ENCODE data around the gene SLC16A1.
"Not testable (repeated sequence)": the region's sequence is repeated elsewhere in the genome, so short reads cannot be mapped to it uniquely, and the experiment has no call there.

SLC16A1 gene

GRCh38 chr1:112955773-112956543, at the start of gene SLC16A1:
Gene SLC16A1 (minus strand): TSS chr1:112956196. CDS start chr1:112929308, 26,888 bp downstream.
- peak; percentile 88 to 89 for DNase-seq (ENCODE audit: low read depth in 2 of 2)

DNA sequence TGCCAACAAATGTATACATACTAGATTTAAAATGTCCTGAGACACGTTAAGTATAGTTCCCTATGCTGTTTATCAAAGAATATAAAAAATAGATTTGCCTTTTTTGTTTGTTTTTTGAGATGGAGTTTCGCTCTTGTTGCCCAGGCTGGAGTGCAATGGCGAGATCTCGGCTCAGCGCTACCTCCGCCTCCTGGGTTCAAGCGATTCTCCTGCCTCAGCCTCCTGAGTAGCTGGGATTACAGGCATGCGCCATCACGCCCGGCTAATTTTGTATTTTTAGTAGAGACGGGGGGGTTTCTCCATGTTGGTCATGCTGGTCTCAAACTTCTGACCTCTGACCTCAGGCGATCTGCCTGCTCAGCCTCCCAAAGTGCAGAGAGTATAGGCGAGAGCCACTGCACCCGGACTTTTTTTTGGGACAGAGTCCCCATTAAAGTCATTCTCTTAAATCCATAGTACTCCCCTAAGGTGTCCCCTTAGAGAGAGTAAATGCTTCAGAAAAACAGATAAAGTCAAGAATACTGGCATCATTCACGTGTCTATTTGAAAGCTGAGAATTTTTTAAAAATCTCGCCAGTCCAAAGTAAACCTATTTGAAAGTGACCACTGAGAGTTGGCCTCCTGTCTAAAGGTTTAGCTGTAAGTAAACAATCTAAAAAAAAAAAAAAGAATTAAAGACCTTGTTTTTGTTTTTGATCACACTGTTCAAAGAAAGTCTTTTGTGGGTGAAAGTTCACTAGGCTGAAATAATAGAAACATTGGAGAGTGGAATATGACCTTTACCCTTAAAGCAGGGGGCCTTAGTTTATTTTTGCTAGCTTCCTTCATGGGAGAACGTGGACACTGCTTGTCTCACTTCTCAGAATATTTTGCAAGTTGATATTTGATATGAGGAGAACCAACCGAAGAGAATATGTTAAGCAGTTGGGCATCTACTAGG, 48.0 kb upstream of the SLC16A1 start:
- DNase-seq (ENCODE audit: low read depth in 2 of 2) = no peak

DNA sequence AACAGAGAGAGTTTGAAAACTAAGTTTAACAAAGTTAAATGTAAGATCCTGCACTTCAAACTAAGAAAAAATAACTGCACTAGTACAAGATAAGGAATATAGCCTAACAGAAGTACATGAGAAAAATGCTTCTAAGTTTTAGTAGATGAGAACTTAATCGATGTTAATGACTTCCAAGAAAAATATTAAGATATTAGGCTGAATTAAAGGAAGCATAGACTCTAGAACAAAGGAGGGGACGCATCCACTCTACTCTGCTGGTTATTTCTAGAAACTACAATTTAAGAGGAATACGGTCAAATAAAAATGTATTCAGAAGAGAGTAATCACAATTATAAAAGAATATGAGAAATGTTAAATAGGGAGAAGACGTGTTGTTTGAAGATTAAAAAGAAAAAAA, 46.3 kb upstream of the SLC16A1 start:
- no peak for DNase-seq (ENCODE audit: low read depth in 2 of 2)

DNA sequence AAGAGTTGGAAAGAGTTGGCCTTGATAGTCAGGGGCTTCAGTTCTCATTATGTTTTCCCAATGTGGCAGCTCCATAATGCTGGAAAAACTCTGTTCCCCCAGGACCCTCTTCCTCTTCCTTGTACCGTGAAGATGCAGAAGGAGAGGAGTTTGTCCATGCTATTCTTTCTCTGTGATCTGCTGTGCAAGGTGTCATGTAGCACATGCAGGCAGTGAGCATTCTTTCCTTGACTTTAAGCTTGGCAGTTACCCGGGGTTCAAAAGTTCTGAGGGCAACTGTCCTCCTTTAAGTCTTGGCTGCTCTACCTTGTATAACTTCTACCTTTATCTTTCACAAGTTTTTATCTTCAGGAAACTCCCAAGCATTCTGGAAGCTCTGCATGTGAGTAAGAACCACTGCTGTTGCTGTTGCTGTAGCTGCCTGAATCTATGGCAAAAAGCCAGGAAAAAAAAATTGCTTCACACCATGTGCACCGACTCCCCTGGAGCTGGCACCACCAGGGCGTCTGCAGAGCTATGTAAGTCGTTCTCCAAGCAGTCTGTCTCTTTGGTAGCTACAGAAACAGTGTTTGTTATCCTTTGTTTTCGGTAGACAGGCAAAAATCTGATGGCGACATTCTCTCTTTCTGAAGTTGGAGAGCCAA, 42.7 kb upstream of the SLC16A1 start:
- DNase-seq (ENCODE audit: low read depth in 2 of 2) = no peak

DNA sequence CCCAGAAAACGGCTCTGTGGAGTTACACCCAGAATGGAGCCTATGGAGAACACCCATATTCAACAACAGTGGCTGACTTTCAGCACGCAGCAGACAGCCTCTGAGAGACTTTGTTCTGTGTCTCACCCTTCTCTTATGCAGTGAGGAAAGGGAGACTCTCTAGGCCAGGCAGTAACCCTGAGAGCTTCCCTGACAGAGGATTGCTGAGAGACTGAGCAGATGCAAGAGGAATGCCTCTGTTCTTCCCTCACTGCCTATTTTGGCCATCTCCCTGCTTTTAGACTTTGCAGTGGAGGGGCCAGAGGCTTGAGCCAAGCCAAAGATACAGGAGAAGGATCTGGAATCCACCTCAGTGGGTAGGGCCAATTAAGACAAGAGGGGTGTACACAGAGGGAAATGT, 41.8 kb upstream of the SLC16A1 start:
- no peak for DNase-seq (ENCODE audit: low read depth in 2 of 2)

GRCh38 chr1:112995890-112996289, 39.9 kb upstream of the SLC16A1 start:
- no peak for DNase-seq (ENCODE audit: low read depth in 2 of 2)

- DNase-seq (ENCODE audit: low read depth in 2 of 2) = not testable (repeated sequence)
Observed at GRCh38 chr1:112995021-112995420, 39.0 kb upstream of the SLC16A1 start.

DNA sequence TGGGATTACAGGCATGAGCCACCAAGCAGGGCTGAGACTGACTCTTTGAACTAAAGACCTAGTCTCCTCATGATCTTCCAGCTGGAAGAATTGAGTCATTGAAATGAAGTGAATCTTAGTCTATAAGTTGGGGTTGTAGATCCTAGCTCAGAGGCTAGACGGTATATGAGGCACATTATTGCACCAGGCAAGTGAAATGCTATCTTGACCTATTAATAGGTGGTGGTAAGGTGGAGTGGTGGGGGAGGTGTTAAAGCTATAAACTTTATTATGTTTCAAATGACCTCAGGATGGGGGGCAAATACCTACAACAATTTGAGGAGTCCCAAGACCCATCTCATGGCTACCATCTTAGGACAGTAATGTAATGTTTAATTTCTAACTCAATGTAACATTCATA, 36.8 kb upstream of the SLC16A1 start:
- DNase-seq (ENCODE audit: low read depth in 2 of 2) = no peak

DNA sequence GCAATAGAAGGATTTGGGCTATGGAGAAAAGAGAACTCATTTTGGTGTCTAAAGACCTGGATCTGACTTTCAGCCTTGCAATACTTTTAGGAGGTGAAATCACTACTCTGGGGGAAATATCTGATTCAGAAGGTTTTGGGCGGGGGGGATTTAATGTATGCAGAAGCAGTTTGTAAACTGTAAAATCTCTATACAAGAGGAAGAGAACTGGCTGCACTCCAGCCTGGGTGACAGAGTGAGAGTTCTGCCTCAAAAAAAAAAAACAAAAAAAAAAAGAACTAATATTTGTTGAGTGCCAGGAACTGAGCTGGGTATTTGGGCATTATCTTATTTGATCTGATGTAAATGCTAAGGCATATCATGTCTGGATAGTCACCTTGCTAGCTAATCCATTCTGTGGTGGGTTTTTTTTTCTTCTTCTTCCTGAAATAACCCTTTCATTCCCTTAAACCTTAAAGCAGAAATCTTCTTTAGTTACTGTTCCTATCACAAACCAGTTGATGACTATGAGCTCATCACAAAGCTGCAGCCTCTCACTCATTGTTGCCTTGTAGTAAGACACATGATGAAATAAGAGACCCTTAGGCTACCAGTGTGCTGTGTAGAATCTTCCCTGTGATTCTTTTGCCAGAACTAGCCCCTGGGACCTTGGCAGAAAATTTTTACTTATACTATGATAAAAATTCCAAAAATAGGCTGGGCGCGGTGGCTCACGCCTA, 35.6 kb upstream of the SLC16A1 start:
- DNase-seq (ENCODE audit: low read depth in 2 of 2) = no peak

DNA sequence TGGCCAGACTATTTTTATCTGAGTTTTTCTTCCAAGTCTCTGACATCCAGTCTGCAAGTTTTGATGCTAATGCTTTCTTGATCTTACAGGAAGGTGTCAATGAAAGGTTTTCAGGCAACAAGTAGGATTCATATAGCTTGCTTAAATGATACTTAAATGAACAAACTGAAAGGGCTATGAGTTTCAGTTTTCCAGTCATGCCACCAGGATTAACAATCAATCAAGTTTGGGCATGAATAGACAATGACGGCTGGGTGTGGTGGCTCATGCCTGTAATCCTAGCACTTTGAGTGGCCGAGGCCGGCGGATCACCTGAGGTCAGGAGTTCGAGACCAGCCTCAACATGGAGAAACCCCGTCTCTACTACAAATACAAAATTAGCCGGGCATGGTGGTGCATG, 34.3 kb upstream of the SLC16A1 start:
- no peak for DNase-seq (ENCODE audit: low read depth in 2 of 2)

GRCh38 chr1:112988367-112988766, 32.4 kb upstream of the SLC16A1 start:
- no peak for DNase-seq (ENCODE audit: low read depth in 2 of 2)

GRCh38 chr1:112985123-112985522, 29.1 kb upstream of the SLC16A1 start:
- DNase-seq (ENCODE audit: low read depth in 2 of 2) = no peak

- DNase-seq (ENCODE audit: low read depth in 2 of 2) = no peak
Observed at GRCh38 chr1:112983537-112984131, 27.6 kb upstream of the SLC16A1 start.

DNA sequence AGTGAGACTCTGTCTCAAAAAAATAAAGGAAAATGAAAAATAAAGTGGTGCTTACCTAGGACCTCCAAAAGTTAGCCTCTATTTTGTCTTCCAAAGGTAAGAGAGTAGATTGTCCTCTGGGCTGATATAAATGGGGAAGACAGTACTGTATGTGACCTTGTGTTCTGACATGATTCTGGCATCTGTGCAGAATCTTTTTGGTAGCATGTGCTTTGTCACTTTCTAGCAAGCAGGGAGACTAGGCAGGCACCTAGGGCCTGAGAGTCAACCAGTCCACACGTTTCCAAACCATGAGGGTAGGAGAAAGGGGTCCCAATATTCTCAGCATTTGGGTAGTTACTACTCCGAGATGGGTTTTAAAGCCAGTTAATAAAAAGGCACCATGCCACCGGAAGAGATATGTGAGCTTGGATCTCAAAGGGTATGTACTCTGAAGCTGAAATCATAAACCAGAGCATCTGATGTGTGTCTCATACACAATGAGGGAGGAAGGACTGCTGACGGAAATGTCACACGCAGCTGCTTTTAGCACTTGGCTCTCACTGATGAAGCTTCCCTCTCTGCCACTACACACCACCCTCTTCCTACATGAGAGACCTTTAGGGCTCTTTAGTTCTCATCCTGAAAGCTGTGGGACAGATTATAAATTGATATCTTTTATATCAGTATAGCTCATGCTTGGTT, 27.0 kb upstream of the SLC16A1 start:
- no peak for DNase-seq (ENCODE audit: low read depth in 2 of 2)

DNA sequence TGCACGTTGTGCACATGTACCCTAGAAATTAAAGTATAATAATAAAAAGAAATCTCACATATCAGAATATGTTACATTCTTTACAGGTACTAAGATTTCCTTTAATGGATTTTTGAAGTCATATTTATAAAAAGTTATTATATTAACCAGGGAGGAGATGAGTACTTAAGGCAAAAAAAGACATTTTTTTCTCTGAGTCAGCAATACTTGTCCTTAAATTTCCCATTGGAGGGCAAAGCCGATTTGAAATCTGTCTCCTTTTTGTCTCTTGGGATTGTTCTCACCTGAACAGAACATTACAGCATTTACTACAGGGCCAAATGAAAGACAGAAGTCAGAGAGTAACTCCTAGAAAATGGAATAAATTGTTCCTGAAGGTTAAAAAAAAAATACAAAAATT, 26.3 kb upstream of the SLC16A1 start:
- no peak for DNase-seq (ENCODE audit: low read depth in 2 of 2)

- not testable (repeated sequence) for DNase-seq (ENCODE audit: low read depth in 2 of 2)
Observed at GRCh38 chr1:112981834-112982233, 25.8 kb upstream of the SLC16A1 start.

- DNase-seq (ENCODE audit: low read depth in 2 of 2) = no peak
Observed at GRCh38 chr1:112981426-112981825, 25.4 kb upstream of the SLC16A1 start.

DNA sequence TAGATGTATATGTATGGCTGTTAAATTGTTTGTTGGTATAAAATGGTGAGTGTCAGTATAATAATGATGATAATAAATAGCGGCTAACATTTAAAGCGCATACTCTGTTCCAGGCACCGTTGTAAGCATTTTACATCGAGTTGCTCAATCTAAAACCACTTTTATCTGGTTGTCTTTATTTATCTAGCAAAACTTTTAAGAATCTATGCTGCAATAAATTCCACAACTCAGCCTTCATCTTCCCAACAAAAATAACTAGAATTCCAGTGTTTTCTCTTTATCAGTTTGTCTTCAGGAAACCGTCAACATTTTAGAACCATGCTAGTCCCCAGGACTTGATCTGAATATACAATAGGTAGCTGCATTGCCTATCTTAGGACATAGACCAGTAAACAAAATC, 19.3 kb upstream of the SLC16A1 start:
- DNase-seq (ENCODE audit: low read depth in 2 of 2) = no peak

- no peak for DNase-seq (ENCODE audit: low read depth in 2 of 2)
Observed at GRCh38 chr1:112974646-112975045, 18.6 kb upstream of the SLC16A1 start.

- no peak for DNase-seq (ENCODE audit: low read depth in 2 of 2)
Observed at GRCh38 chr1:112973788-112974187, 17.8 kb upstream of the SLC16A1 start.

DNA sequence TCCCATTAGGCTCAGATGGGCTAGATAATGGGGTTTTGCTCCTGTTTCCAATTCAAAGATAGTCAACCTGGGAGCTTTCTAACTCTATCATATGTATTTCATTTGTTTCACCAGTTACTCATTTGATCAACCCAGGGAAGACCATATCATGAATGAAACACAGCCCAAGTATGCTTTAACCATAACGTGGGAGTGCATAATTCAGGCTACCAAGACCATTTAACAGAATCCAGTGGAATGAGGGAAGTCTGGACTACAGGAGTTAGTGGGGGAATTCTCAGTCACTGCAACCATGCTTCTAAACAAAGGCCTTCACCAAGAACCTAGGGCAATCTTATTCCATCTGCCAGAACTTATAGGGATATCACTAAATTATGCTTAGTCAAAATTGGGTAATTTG, 15.0 kb upstream of the SLC16A1 start:
- no peak for DNase-seq (ENCODE audit: low read depth in 2 of 2)
